ENCODE measurements around the gene FAM89B.
A peak's percentile ranks its signal among the peaks of the same experiment; 100 is the strongest.
"Not testable (repeated sequence)": the region's sequence is repeated elsewhere in the genome, so short reads cannot be mapped to it uniquely, and the experiment has no call there.

FAM89B gene

GRCh38 chr11:65572356-65573051, at the start of gene FAM89B:
TSS of gene FAM89B (plus strand) at chr11:65572538. CDS start at chr11:65572670, 132 bp downstream.
- peak; percentile 86 for DNase-seq (ENCODE audit: low spot score)

DNA sequence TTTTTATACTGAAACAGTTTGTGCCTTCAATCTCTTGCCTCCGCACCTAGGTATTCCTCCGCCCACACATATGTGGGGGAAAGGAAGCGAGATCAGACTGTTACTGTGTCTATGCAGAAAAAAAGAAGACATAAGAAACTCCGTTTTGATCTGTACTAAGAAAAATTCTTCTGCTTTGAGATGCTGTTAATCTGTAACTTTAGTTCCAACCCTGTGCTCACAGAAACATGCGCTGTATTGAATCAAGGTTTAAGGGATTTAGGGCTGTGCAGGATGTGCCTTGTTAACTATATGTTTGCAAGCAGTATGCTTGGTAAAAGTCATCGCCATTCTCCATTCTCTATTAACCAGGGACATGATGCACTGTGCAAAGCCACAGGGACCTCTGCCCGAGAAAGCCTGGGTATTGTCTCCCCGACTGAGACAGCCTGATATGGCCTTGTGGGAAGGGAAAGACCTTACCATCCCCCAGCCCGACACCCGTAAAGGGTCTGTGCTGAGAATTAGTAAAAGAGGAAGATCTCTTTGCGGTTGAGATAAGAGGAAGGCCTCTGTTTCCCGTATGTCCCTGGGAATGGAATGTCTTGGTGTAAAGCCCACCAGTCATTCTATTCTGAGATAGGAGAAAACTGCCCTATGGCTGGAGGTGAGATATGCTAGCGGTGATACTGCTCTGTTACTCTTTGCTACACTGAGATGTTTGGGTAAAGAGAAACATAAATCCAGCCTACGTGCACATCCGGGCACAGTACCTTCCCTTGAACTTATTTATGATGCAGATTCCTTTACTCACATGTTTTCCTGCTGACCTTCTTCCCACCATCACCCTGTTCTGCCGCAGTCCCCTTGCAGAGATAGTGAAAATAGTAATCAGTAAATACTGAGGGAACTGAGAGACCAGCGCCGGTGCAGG, 49.4 kb upstream of the FAM89B start:
- not testable (repeated sequence) for DNase-seq (ENCODE audit: low spot score)

GRCh38 chr11:65523631-65523968, 48.7 kb upstream of the FAM89B start:
- not testable (repeated sequence) for DNase-seq (ENCODE audit: low spot score)

DNA sequence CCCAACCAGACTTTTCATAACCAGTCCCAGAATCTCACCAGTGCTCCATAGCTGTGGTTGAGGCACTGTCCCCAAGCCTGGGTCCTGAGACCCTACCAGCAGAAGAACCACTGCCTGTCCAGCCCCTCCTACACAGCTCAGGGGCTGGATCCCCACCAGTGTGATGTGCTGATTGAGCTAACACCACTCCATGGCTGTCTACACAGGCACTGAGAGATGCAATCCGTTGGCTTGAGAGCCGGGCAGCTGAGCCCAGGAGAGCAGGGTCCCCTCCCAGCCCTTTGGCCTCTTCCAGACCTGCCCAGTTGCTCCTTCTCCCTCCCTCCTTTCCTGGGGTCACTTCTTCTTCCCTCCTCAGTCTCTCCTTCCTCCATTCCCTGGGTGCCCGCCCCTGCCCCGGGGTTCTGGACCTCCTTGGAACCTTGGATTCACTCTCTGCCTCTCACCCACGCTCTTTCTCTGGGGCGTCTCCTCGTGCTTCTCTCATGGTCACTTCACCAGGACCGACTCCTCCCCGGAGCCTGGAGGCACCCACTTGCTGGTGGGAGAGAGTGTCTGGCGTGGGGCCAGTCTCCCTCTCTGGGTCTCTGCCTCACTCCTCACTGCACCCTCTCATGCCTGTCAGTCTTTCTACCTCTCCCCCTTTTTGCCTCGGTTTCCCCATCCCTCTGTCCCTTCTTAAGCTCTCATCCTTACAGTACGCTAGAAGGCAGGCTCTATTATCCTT, 48.2 kb upstream of the FAM89B start:
- no peak for DNase-seq (ENCODE audit: low spot score)

DNA sequence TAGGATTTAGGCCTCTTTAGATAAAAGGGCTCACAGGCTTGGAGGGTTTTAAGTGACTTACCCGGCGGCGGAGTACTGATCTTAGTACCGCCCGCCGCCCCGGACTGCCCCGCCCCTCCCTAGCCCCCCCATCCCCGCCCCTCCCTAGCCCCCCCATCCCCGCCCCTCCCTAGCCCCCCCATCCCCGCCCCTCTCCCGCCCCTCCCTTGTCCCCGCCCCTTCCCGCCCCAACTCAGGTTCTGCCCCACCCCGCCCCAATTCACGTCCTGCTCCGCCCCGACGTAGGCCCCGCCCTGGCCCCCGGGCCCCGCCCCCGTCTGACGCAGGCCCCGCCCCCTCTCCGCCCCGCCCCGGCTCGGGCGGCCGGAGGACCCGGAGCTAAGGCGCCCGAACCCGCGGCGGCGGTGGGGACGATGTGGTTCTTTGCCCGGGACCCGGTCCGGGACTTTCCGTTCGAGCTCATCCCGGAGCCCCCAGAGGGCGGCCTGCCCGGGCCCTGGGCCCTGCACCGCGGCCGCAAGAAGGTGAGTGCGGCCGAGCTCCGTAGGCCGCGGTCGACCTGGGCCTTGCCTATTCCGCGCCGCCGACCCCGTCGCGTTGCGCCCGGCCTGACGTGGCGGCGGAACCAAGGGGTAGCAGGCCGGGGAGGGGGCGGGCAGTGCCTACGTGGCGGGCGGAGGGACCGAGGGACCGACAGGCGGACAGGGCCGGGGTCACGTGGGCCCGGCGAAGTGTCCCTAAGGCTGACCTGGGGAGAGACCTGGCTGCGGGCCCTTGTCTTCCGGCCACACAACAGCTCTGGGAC, 47.4 kb upstream of the FAM89B start, which contains the start of gene SCYL1:
Gene SCYL1 (plus strand): TSS at position 343 of the 805 bp plus-strand sequence. CDS start 71 bp downstream, at position 414.
- DNase-seq (ENCODE audit: low spot score) = peak; percentile 96

GRCh38 chr11:65525546-65526480, 46.5 kb upstream of the FAM89B start:
- DNase-seq (ENCODE audit: low spot score) = no peak

DNA sequence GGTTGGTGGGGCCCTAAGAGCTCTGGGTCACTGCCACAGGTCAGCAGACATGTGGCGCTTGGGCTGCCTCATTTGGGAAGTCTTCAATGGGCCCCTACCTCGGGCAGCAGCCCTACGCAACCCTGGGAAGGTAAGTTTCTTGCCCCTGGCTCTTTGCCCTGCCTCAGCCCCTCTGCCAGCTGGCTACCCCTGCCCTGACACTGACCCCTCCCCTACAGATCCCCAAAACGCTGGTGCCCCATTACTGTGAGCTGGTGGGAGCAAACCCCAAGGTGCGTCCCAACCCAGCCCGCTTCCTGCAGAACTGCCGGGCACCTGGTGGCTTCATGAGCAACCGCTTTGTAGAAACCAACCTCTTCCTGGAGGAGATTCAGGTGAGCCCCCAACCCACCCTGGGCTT, 45.6 kb upstream of the FAM89B start:
- DNase-seq (ENCODE audit: low spot score) = no peak

GRCh38 chr11:65528819-65529350, 43.5 kb upstream of the FAM89B start:
- no peak for DNase-seq (ENCODE audit: low spot score)

DNA sequence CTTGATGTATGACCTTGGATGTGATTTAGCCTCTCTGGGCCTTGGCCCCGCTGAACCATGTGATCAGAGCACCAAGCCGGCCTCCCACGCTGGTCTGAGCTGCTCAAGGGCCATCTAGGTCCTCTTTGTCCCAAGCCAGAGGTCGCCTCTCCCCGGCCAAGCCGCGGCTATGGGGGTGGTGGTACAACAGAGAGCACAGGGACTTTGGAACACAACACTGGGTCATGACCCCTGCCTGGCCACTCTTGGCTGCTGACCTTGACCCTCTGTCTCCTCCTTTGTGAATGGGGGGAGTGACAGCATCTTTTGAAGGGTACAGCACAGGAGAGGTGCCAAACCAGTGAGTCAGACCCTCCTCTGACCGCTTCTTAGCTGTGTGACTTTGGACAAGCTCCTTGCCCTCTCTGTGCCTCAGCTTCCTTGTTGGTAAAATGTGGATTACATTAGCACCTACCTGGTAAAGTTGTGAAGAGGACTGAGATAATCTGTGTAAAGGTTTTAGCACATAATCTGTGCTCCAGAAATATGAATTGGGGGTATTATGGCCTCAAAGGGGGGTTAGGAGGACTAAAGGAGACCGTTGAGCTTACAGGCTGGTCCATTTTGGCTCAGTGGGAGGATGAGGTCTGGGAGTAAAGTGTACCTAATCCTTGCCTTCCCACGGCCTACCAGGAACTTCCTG, 42.7 kb upstream of the FAM89B start:
- DNase-seq (ENCODE audit: low spot score) = no peak

GRCh38 chr11:65530157-65530496, 42.2 kb upstream of the FAM89B start:
- no peak for DNase-seq (ENCODE audit: low spot score)

DNA sequence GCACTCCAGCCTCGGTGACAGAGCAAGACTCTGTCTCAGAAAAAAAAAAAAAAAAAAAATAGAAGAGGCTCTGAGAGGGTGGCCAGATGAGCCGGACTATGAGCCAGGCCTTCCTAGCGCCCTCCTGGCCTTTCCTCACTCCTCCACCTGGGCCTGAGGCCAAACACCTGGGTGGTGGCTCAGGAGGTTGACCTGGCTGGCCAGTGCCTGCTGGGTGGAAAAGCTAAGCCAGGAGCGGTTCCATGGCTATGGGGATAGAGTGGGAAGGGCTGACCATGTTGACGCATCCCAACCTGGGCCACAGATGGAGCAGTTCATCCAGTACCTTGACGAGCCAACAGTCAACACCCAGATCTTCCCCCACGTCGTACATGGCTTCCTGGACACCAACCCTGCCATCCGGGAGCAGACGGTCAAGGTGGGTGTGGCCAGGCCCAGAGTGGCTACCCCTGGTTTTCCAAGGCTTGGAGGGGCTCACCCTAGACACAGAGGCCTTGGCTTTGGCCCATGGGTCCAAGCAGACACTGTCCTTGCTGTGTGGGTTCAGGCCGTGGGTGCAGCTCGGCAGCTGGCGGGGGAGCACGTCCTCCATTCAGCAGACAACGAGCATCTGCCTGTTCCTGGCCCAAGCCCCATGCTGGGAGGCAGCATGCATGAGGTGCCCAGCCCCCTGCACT, 39.8 kb upstream of the FAM89B start:
- no peak for DNase-seq (ENCODE audit: low spot score)

- DNase-seq (ENCODE audit: low spot score) = no peak
Observed at GRCh38 chr11:65535102-65535501, 37.2 kb upstream of the FAM89B start.

DNA sequence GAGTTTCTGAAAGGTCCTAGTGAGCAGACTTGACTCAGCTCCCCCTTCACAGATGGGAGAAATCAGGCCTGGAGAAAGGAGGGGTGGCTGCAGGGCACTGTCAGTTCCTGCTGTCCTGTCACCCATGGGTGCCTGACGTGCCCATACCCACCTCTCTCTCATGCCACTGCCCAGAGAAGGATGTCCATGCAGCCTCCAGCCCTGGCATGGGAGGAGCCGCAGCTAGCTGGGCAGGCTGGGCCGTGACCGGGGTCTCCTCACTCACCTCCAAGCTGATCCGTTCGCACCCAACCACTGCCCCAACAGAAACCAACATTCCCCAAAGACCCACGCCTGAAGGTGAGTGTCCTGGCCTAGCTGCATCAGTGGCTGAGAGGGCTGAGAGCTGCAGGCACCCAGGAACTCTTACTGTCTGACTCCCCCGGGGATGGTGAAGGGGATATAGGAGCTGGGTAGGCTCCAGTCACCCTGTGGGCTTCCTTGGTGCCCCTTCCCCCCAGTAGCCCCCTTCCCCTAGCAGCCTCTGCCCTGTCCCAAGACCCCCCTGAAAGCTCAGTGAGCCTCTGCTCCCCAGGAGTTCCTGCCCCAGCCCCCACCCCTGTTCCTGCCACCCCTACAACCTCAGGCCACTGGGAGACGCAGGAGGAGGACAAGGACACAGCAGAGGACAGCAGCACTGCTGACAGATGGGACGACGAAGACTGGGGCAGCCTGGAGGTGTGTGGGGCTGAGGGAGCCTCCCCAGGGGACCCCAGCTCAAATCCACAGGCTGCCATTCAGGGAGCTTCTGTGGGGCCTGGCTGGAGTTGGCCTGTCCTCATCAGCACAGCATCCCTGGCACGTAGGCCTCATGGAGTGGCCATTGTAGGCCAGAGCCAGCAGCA, 35.7 kb upstream of the FAM89B start:
- DNase-seq (ENCODE audit: low spot score) = no peak

DNA sequence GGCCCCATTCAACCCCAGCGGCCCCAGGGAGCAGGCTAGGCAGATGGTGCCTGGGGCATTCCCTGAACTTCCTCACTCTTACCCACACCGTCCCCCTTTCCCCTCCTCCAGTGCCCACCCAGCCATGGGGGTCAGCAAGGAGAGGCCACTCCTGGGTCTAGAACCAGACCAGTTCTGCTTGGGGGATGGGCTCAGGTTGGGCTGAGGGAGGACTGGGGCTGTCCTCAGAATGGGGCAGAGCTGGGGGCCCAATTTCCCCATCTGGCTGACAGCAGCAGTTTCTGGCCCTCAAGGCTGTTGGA, 35.1 kb upstream of the FAM89B start:
- DNase-seq (ENCODE audit: low spot score) = no peak

DNA sequence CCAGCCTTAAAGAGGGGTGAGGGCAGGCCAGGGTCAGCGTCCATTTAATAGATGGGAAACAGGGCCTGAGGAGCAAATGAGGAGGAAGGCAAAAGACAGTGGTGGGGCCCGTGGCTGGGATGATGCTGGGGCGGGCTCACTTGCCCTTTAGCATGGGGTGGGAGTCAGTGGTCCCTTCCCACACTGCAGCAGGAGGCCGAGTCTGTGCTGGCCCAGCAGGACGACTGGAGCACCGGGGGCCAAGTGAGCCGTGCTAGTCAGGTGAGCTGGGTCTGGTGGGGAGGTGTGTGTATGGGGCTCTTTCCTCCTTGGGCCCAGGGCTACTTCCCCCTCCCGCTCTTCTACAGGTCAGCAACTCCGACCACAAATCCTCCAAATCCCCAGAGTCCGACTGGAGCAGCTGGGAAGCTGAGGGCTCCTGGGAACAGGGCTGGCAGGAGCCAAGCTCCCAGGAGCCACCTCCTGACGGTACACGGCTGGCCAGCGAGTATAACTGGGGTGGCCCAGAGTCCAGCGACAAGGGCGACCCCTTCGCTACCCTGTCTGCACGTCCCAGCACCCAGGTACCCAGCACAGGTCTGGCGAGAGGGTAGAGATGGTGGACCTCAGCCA, 34.6 kb upstream of the FAM89B start:
- no peak for DNase-seq (ENCODE audit: low spot score)

- DNase-seq (ENCODE audit: low spot score) = no peak
Observed at GRCh38 chr11:65538232-65538914, 34.0 kb upstream of the FAM89B start.

Data from AG20443 (cell line).